Stimulated activated CD8-positive, alpha-beta memory T cell treated with anti-CD3 and anti-CD28 coated beads, Interleukin-4, amount 100 ng/mL, for 1 hour (primary cell): ENCODE measurements around the gene TSPAN13.
"Not testable (repeated sequence)": the region's sequence is repeated elsewhere in the genome, so short reads cannot be mapped to it uniquely, and the experiment has no call there.

Experiments used
- DNase-seq, 2 donors: peaks; one replicate each; pipeline ENCODE4 v3.0.0-alpha.2; 2020; ENCODE audit warnings: low read depth in 2 of 2, low spot score in 1 of 2

The TSPAN13 gene

DNA sequence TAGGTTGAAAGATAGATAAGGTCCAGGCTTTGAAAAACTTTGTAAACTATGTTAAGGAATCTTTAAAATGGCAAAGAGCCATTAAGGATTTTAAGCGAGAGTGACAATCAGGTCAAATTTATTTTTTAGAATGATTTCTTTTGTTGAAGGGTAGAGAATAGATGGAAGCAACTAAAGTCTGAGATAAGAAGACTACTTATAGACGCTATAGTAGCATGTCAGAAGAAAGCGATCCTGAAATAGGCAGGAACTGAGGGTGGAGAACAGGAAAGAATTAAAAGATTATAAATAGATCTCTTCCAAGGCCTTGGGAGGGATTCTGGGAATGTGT, 13.0 kb upstream of the TSPAN13 start:
- no peak for DNase-seq

- DNase-seq = no peak
These were observed 12.6 kb upstream of the TSPAN13 start for GRCh38 chr7:16740996-16741395.

GRCh38 chr7:16741676-16742075, 11.9 kb upstream of the TSPAN13 start:
- no peak for DNase-seq

DNA sequence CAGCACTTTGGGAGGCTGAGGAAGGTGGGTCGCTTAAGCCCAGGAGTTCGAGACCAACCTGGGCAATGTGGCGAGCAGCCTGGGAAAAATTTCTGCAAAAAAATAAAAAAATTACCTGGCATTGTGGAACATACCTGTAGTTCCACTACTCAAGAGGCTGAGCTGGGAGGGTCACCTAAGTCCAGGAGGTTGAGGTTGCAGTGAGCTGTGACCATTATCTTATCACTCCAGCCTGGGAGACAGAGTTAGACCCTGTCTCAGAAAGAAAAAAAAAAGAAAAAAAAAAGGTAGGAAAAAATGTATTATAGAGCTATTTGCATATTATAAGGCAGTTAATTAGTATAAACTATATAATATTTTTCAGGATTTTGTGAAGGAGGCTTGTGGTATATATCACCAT, 11.0 kb upstream of the TSPAN13 start:
- DNase-seq = no peak

GRCh38 chr7:16743236-16743635, 10.3 kb upstream of the TSPAN13 start:
- DNase-seq = no peak

GRCh38 chr7:16744518-16745250, 8.9 kb upstream of the TSPAN13 start:
- DNase-seq = no peak

GRCh38 chr7:16745645-16746044, 7.9 kb upstream of the TSPAN13 start:
- DNase-seq = no peak

- no peak for DNase-seq
These were observed 6.5 kb upstream of the TSPAN13 start for GRCh38 chr7:16747102-16747501.

- no peak for DNase-seq
These were observed 639 bp downstream of the TSPAN13 start for GRCh38 chr7:16753932-16754855.

- DNase-seq = no peak
These were observed 1.3 kb downstream of the TSPAN13 start for GRCh38 chr7:16754856-16755317.

GRCh38 chr7:16755397-16755796, 1.8 kb downstream of the TSPAN13 start:
- DNase-seq = no peak

- DNase-seq = no peak
These were observed 4.5 kb downstream of the TSPAN13 start for GRCh38 chr7:16758036-16758435.

DNA sequence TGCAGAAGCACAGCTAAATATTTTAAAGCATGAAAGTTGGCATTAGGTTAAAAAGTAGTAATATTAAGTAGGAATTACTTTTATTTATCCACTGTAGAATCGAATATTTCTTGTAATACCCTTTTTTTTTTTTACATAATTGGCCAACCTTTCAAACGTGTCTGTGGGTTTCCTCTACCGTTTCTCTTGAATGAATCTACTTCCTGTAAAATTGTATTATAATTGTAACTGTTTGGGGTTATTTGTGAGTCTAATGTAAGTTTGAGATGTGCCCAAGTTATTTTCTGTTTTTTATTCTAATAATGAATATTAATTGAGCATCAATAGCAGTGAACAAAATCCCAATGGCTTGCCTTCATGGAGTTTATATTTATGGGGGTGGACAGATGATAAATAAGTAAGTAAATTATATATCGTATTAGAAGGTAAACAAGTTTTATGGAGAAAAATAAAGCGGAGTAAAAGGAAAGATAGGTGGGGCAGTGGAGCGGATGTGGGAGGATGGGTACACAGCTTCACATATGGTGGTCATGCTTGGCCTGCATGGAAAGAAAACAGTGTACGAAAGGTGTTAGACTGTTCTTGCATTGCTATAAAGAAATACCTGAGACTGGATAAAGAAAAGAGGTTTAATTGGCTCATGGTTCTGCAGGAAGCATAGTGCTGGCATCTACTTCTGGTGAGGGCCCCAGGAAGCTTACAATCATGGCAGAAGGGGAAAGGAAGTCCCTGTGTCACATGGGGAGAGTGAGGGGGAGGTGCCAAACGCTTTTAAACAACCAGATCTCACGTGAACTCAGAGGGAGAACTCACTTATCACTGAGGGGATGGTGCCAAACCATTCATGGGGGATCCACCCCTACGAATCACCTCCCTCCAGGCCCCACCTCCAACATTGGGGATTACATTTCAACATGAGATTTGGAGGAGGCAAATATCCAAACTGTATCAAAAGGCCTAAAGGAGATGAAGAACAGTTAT, 5.4 kb downstream of the TSPAN13 start:
- DNase-seq = no peak

- DNase-seq = no peak
These were observed 6.3 kb downstream of the TSPAN13 start for GRCh38 chr7:16759840-16760239.

- no peak for DNase-seq
These were observed 8.6 kb downstream of the TSPAN13 start for GRCh38 chr7:16762177-16762576.

DNA sequence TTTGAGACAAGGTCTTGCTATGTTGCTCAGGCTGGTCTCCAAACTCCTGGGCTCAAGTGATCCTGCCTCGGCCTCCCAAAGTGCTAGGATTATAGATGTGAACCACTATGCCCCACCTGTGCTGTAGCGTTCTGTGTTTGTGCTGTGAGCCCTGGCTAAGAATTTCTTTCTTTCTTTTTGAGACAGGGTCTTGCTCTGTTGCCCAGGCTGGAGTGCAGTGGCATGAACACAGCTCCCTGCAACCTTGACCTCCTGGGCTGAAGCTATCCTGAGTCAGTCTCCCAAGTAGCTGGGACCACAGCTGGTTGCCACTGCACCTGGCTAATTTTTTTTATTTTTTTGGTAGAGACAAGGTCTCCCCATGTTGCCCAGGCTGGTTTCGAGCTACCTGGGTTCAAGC, 11.4 kb downstream of the TSPAN13 start:
- no peak for DNase-seq

DNA sequence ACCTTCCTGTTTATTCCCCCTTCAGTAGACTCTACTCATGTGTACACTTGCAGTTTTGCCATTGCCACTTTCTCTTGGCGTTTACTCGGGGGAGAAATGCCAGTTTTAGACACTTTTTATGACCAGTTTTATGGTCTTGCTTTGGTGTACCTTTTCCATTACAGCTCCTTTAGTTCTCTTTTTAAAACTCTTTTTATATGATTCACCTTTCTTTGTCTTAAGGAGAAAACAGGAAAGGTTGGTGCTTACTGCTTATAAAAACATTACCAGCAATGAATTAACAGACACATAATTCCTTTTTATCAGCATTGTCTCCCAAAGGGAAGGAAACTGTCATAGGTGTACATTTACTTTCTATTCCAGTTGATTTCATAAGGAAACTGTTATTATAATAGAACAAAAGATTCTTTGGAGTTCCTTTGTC, 11.9 kb downstream of the TSPAN13 start:
- no peak for DNase-seq

- not testable (repeated sequence) for DNase-seq
These were observed 16.4 kb downstream of the TSPAN13 start for GRCh38 chr7:16769994-16770393.

- DNase-seq = no peak
These were observed 17.2 kb downstream of the TSPAN13 start for GRCh38 chr7:16770657-16771329.

- no peak for DNase-seq
These were observed 19.8 kb downstream of the TSPAN13 start for GRCh38 chr7:16773326-16773725.

DNA sequence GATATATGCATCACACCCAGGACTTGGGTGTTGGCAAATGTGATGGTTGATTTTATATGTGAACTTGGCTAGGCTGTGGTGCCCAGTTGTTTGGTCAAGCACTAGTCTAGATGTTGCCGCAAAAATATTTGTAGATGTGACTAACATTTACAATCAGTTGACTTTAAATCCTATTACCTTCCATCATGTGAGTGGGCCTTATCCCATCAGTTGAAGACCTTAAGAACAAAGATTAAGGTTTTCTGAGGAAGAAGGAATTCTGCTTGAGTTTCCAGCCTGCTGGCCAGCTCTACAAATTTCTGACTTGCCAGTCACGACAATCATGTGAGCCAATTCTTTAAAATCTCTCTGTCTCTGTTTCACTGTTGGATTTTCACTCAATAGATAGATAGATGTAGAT, 20.3 kb downstream of the TSPAN13 start:
- DNase-seq = no peak
